Epithelial cell of esophagus (primary cell): ENCODE results near the gene FOXC2.
A peak's percentile ranks its signal among the peaks of the same experiment; 100 is the strongest.

Experiments
- DNase-seq: peaks from one replicate; pipeline ENCODE4 v3.0.0; 2010; ENCODE audit warnings: low read depth
- H3K4me3 ChIP-seq: 2 replicates; pipeline ENCODE4 v1.5.1; 2011; ENCODE audit warnings: mild to moderate bottlenecking, low read length, control low read depth
- CTCF ChIP-seq: IDR thresholded peaks from 2 replicates; pipeline ENCODE4 v1.5.1; 2011; ENCODE audit warnings: low read depth, mild to moderate bottlenecking, low read length, control low read depth, inconsistent platforms; ENCODE audit not compliant: insufficient read depth; ENCODE audit errors: missing control alignments

Gene FOXC2

GRCh38 chr16:86547286-86547685 lies 19.3 kb upstream of the FOXC2 start:
- no peak overlapping the region for H3K4me3 ChIP-seq
- no peak for DNase-seq
- no peak for TF ChIP-seq CTCF

GRCh38 chr16:86549076-86549892 lies 17.3 kb upstream of the FOXC2 start:
- no peak for TF ChIP-seq CTCF
- no peak for DNase-seq
- H3K4me3 ChIP-seq: no peak overlapping the region

DNA sequence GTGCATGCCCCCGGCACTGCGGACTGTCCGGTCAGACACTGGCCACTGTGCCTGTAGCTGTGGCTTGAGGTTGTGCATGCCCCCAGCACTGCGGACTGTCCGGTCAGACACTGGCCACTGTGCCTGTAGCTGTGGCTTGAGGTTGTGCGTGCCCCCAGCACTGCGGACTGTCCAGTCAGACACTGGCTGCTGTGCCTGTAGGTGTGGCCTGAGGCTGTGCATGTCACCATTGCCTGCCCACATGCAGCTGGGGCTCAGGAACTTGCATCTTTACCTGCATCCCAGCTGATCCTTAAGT lies 16.8 kb upstream of the FOXC2 start:
- TF ChIP-seq CTCF: no peak
- no peak overlapping the region for H3K4me3 ChIP-seq
- DNase-seq: no peak

DNA sequence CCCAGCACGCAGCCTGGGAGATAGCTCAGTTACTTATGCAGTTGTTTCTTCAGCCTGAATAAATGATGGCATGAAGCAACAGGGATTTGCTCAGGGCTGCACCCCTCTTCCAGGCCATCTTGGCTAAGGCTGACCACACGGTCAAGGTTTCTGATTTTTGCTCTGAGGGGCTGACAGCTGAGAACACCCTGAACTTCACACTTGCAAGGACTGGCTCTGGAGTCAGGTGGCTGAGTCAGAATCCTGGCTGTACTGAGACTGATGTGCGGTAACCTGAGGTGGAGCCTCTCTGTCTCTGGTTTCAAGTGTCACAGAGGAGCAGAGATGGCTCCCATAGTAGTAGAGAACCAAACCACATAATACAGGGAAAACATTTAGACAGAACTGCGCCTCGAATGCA lies 16.3 kb upstream of the FOXC2 start:
- TF ChIP-seq CTCF: no peak
- no peak for DNase-seq
- H3K4me3 ChIP-seq: no peak overlapping the region

DNA sequence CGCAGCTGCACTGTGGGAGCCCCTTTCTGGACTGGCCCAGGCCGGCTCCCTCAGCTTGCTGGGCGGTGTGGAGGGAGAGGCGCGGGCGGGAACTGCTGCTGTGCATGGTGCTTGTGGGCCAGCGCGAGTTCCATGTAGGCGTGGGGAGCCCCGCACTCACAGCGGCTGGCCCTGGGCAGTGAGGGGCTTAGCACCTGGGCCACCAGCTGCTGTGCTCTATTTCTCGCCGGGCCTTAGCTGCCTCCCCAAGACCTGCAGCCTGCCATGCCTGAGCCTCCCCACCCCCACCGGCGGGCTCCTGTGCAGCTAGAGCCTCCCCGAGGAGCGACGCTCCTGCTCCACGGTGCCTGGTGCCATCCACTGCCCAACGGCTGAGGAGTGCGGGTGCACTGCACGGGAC lies 13.3 kb upstream of the FOXC2 start:
- TF ChIP-seq CTCF: no peak
- H3K4me3 ChIP-seq: no peak overlapping the region
- no peak for DNase-seq

DNA sequence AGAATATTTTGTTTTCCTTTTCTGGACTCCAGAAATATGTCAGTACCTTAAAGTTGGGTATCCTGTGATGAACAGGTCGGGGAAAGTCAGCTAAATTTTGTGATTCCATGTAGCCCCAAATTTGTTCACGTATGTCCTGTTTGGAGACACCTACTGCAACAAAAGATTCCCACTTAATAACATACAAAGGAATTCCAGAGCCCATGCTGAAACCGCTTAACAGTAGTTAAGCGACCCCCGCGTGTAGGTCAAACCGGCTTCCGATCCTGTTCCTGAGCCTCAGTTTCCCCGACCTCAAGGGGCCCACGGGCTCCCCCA lies 12.1 kb upstream of the FOXC2 start:
- no peak for TF ChIP-seq CTCF
- peak overlapping the region; percentile 99 for H3K4me3 ChIP-seq
- no peak for DNase-seq
